NCI-H1048 (cell line): Measurements from ENCODE around the gene CCDC83.
"Not testable (repeated sequence)": the region's sequence is repeated elsewhere in the genome, so short reads cannot be mapped to it uniquely, and the experiment has no call there.

Source experiments
- DNase-seq: peaks from one replicate; lab custom pipeline; 2025; lab: John Stamatoyannopoulos, UW

CCDC83 gene

DNA sequence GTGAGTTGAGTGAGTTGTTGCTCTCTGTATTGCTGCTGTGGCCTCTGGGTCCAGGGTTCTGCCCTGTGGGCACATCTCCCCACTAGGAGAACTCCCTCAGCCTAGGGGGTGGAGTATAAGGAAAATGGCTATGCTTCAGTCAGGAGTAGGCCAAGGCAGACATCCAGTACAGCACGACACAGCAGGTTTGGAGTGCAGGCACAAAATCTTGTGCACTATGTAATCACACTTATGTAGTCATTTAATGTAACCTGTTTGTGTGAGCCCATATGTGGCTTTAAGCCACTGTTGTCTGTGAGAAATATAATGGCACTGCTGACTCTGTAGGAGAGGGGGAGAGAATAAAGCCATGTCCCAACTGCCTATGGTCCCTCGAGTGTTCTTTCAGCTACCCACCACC lies 90.1 kb downstream of the CCDC83 start:
- DNase-seq: no peak

GRCh38 chr11:85945788-85946187 lies 90.6 kb downstream of the CCDC83 start:
- DNase-seq: no peak

DNA sequence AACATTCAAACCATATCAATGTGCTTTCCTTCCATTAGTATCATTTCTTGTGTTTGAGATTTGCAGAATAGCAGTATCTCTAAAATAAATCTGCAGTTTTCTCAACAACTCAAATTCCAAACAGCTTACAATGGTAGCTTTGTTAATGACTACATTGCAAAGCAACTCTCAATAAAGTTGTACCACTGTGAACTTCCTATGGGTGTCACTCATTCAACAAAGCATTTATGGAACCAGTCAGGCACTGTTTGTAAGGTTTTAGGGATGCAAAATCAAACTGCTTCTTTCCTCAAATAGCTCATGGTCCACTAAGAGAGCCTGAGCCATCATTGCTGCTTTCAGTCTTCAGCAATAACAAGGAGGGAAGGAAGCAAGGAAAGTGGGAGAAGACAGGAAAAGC lies 91.0 kb downstream of the CCDC83 start:
- no peak for DNase-seq

DNA sequence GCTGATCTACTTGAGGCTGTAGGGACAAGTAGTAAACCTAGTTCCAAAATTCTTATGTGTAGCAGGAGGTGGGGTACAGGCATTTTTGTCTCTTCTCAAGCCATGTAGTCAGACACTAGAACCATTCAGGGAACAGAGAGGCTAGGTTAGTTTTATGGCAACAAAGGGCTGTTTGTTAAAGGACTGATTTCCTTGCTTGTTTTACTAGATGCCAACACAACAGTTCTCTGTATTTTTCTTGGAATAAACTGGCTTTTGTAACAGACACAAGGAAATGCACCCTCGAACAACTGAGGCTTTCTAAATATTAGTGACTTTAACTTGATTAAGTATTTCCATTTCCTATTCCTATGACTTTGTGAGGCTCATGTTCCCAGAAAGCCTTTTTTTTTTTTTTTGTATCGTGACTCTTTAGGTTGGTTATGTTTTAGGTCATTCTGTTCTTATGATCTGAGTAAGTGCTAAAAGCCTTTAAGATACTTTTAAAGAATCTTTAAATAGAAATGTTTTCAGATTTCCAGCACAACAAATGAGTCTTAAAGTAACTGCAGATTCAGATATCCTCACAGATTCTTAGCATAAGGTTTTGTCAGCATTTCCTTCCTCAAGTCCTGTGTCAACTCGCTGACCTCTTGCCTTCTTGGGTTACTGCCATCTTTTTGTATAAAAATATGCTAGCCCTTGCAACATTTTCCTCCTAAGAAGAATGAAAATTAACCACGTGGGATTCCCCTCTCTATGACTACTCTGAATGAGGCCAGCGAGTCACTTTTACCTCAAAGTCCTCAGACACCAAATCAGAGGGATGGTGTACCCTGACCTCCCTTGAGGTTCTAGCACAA lies 92.5 kb downstream of the CCDC83 start:
- DNase-seq: no peak

GRCh38 chr11:85948884-85949283 lies 93.7 kb downstream of the CCDC83 start:
- no peak for DNase-seq

- no peak for DNase-seq
Observed at GRCh38 chr11:85949798-85950197, 94.6 kb downstream of the CCDC83 start.

DNA sequence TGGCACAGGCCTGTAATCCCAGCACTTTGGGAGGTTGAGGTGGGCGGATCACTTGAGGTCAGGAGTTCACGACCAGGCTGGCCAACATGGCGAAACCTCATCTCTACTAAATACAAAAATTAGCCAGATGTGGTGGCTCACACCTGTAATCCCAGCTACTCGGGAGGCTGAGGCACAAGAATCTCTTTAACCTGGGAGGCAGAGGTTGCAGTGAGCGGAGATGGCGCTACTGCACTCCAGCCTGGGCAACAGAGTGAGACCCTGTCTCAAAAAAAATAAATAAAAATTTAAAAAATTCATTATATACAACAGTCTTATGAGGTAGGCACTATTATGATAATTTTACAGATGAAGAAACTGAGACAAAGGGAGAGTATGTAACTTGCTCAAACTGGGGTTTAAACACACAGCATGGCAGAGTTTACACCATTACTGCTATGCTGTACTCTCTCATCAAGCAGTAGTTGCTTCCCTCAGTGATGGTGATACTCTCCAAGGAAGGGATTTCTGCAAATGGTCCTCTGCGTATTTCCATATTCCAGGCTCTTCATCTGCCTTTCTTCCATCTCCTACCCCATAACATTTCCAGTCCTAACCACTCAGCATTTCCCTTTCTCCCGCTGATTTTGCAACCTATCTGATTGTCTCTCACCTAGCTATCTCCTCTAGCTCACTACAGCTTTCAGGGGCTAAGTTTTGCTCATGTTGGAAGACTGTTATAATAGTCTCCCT lies 95.3 kb downstream of the CCDC83 start:
- DNase-seq: no peak

DNA sequence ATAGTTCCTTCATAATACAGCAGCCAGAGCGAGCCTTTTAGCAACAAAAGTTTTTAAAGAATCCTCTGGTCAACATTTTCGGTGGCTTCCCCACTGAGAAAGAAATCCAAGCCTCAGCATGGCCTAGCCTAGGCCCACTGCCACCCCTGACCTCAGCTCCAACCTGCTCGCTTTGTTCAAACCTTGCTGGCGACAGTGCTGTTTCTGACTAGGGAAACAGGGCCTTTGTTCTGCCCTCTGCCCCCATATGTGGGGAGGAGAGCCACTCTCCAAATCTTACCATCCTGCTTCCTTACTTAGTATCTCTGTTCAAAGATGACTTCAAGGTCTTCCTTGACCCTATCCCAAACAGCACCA lies 95.8 kb downstream of the CCDC83 start:
- DNase-seq: no peak

DNA sequence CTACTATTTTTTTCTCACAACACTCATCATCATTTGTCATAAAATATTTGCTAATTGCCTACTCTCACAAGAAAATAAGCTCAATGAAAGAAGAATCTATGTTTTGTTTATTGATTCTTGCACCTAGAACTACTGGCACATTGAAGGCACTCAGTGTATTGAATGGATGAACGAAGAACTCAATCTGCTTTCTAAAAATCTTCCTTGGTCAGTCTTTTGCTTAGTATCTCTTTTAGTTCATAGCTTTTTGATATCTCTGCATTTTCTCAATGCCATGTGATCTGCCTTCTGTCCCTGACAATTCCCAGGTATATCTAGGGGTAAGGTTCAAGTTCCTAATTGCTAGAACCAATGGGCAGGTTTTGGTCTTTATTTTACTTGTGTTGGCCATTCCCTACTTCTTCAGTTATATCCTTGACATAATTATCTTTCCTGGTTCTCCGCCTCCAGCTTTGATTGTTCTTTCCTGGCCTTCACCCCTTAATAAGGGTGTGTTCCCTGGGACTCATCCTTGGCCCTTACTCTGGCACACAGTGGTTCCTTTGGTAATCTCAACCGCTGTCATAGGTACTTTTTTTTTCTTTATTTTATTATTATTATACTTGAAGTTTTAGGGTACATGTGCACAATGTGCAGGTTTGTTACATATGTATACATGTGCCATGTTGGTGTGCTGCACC lies 96.4 kb downstream of the CCDC83 start:
- no peak for DNase-seq

GRCh38 chr11:85952108-85952485 lies 96.9 kb downstream of the CCDC83 start:
- DNase-seq: not testable (repeated sequence)

DNA sequence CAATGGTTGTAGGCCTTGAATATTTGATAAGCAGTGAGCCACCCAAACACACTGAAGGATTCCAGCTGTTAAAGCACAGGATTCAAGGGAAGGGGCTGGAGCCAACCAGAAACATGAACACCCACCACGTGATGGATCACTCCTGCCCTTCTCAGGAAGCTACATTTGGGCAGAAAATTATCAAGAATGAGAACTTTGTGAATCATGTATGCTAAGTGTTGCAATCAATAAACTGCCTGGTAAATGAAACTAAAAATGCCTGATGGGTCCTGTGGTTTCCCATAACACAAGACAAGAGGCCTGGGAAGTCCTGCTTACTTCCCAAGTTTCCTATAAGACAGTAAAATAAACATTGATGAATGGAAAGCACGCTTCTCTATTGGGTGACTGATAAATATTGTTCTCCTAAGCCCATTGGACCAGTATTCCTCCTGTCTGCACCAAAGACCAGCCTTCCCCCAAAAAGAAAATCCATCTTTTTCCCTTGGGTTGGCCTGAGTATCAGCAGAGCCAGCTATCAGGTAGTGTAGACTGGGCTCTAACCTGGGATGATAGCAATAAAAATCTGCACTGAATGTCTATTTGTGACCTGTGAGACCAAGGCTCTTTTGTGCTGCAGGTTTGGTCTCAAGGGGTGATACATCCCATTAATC lies 98.4 kb downstream of the CCDC83 start:
- DNase-seq: no peak

GRCh38 chr11:85955531-85955930 lies 100.3 kb downstream of the CCDC83 start:
- no peak for DNase-seq

- DNase-seq: no peak
Observed at GRCh38 chr11:85960678-85961077, 105.5 kb downstream of the CCDC83 start.

- no peak for DNase-seq
Observed at GRCh38 chr11:85961130-85961529, 105.9 kb downstream of the CCDC83 start.

- no peak for DNase-seq
Observed at GRCh38 chr11:85961930-85962363, 106.8 kb downstream of the CCDC83 start.

DNA sequence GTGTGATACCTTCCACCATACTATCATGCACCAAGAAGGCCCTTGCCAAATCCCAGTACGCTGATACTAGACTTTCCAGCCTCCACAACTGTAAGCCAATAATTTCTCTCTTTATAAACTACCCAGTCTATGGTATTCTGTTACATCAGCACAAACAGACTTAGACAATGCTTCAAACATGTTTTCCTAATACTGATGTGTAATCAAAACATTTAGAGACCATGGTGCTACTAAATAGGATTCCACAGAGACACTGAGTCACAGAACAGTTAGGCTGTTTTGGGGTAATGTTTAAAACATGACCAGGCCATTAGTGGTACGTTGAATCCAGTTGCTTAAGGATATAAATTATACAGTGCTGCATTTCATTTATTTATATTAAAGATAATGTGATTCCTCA lies 110.0 kb downstream of the CCDC83 start:
- no peak for DNase-seq

DNA sequence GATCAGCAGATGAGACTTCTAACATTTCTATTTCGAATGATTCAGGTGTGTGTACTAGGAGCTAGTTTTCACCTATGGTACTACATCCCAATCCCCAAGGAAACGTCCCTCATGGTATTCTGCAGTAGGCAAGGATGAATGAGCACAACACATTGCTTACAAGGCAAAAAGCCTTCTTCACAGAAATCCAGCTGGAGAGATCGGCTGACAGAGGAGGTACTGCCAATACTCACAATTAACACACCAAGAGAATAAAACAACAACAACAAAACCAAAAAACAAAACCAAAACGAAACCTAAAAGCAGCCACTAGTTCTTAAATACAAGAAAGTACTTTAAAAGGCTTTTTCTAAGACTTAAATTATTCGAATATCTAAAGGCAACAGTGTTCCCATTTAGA lies 112.3 kb downstream of the CCDC83 start:
- DNase-seq: no peak
